GM12874 (cell line): ENCODE data around the gene POLD1.

ENCODE experiments used
- TF ChIP-seq, protein P1 (sequence below): IDR thresholded peaks from 2 replicates; pipeline ENCODE4 v1.5.1; 2011; ENCODE audit warnings: low read depth, mild to moderate bottlenecking, control low read depth, low read length, moderate library complexity; ENCODE audit not compliant: insufficient read depth

The POLD1 gene

GRCh38 chr19:50449236-50449899 is 65.2 kb downstream of the POLD1 start:
- TF ChIP-seq, protein P1, sequence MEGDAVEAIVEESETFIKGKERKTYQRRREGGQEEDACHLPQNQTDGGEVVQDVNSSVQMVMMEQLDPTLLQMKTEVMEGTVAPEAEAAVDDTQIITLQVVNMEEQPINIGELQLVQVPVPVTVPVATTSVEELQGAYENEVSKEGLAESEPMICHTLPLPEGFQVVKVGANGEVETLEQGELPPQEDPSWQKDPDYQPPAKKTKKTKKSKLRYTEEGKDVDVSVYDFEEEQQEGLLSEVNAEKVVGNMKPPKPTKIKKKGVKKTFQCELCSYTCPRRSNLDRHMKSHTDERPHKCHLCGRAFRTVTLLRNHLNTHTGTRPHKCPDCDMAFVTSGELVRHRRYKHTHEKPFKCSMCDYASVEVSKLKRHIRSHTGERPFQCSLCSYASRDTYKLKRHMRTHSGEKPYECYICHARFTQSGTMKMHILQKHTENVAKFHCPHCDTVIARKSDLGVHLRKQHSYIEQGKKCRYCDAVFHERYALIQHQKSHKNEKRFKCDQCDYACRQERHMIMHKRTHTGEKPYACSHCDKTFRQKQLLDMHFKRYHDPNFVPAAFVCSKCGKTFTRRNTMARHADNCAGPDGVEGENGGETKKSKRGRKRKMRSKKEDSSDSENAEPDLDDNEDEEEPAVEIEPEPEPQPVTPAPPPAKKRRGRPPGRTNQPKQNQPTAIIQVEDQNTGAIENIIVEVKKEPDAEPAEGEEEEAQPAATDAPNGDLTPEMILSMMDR: no peak

GRCh38 chr19:50450369-50451222 is 66.4 kb downstream of the POLD1 start:
- TF ChIP-seq, protein P1: no peak

DNA sequence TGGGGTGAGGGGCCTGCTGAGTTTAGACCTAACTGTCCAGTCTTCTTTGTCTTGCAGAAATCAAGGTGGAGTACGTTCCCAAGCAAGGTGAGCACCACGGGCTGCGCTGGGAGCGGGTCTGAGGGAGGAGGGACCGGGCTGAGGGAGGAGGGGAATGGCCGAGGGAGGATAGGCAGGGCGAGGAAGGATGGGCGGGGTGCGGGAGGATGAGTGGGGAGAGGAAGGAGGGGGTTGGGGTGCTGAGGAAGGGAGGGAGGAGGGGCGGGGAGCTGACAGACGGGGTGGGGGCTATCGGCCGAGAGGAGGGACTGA is 67.0 kb downstream of the POLD1 start:
- TF ChIP-seq, protein P1: no peak

- TF ChIP-seq, protein P1: no peak
These were observed 69.1 kb downstream of the POLD1 start for GRCh38 chr19:50453243-50453642.

DNA sequence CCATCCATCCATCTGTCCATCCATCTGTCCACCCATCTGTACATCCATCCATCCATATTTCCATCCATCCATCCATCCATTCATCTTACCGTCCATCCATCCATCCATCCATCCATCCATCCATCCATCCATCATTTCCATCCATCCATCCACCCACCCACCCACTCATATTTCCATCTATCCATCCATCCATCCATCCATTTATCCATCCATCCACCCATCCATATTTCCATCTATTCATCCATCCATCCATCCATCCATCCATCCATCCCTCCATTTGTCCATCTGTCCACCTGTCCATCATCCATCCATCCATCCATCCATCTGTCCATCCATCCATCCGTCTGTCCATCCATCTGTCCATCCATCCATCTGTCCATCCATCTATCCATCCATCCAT is 71.8 kb downstream of the POLD1 start:
- TF ChIP-seq, protein P1: no peak

DNA sequence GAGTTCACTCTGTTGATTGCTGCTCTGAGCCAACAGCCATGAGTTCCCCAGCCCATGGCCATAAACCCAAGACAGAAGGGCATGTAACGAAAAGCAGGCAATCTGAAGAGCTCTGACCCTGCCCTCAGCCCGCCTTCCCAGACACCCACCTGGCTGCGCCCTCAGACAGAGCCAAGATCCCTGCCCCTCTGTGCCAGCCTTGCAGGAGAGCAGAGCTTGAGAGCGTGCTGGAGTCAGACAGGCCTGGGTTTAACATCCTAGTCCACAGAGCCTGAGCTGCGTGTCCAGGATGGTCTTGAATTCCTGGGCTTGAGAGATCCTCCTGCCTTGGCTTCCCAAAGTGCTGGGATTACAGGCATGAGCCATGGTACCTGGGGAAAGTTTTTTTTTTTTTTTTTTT is 73.2 kb downstream of the POLD1 start:
- TF ChIP-seq, protein P1: no peak

DNA sequence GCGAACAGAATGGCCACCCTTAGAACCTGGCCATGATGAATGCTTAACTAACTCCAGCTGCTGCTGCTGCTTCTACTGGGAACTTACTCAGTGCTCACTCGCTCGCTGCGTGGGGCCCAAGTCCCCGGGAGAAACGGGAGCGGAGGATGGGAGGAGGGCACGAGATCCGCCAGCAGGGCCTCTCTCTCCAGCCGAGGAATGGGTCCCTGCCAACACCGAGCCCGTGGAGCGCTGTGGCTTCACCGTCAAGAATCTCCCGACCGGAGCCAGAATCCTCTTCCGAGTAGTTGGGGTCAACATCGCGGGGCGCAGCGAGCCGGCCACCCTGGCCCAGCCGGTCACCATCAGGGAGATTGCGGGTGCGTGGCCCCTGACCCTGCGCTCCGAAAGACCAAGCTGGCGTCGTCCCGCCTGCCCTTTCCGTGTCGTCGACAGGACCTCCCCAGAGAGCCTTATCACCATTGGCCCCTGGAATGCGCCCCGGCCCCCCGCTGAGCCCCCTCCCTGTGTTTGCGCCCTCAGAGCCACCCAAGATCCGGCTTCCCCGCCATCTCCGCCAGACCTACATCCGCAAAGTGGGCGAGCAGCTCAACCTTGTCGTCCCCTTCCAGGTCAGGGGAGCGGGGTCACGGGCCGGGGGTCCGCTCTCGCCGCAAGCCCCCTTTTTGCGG is 74.4 kb downstream of the POLD1 start:
- TF ChIP-seq, protein P1: no peak
